NCI-H510A treated with DMSO at 0.1 percent for 48 hours (cell line): Measurements from ENCODE around the gene MIEF2.
"Not testable (repeated sequence)": the region's sequence is repeated elsewhere in the genome, so short reads cannot be mapped to it uniquely, and the experiment has no call there.

ENCODE experiments used
- DNase-seq: peaks from one replicate; lab custom pipeline; 2025; lab: John Stamatoyannopoulos, UW

MIEF2 gene

GRCh38 chr17:18291718-18292540 is 31.5 kb downstream of the MIEF2 start:
- DNase-seq = no peak

GRCh38 chr17:18298061-18298460 is 37.6 kb downstream of the MIEF2 start:
- not testable (repeated sequence) for DNase-seq

- DNase-seq = no peak
These were observed 40.4 kb downstream of the MIEF2 start for GRCh38 chr17:18300725-18301480.

- not testable (repeated sequence) for DNase-seq
These were observed 42.7 kb downstream of the MIEF2 start for GRCh38 chr17:18303206-18303605.

- no peak for DNase-seq
These were observed 48.7 kb downstream of the MIEF2 start for GRCh38 chr17:18309202-18309601.

GRCh38 chr17:18314059-18314730 is 53.7 kb downstream of the MIEF2 start:
- no peak for DNase-seq

- peak; percentile 97 for DNase-seq
These were observed 54.5 kb downstream of the MIEF2 start, which contains the start of the genes SMCR8 and TOP3A for GRCh38 chr17:18314731-18315561. SMCR8 (plus strand) TSS chr17:18315293; CDS start chr17:18315790, 497 bp downstream. TOP3A (minus strand) TSS chr17:18314994; CDS start chr17:18314778, 216 bp downstream.

- no peak for DNase-seq
These were observed 55.1 kb downstream of the MIEF2 start for GRCh38 chr17:18315562-18315922.

- no peak for DNase-seq
These were observed 55.5 kb downstream of the MIEF2 start for GRCh38 chr17:18315961-18316360.
